ENCODE results near the gene LIPC.

The LIPC gene

DNA sequence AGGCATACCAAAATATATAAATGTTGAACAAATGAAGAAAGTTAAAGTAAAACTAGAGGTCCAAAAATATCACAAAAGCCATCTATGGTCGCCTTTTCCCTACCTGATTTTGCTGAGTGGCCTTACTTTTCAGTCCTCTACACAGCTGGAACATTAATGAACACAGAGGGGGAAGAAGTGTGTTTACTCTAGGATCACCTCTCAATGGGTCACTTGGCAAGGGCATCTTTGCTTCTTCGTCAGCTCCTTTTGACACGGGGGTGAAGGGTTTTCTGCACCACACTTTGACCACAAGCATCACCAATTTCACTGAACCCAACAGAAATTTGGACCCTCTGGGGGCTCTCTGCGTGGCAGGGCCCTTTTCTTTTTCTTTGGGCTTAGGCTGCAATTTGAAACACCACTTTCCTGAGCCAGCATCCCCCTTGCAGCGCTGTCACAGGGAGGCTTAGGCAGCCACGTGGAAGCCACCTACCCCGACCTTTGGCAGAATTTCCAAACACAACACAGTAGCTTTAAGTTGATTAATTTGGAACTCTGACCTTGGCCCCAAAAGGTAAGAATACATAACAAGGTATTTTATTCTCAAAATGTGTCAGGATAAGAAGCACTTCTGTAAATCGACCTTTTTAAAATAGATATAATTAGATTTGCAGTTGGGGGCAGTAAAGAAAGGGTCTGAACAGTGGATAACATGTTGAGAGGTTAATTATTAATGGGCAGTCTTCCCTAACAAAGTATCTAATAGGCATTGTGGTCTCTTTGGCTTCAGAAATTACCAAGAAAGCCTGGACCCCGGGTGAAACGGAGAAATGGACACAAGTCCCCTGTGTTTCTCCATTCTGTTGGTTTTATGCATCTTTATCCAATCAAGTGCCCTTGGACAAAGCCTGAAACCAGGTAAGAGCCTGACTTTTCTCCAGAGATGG, at the start of gene LIPC:
LIPC (plus strand) TSS at position 771 of the 929 bp plus-strand sequence; CDS start at position 813, 42 bp downstream.
- no peak for DNase-seq

DNA sequence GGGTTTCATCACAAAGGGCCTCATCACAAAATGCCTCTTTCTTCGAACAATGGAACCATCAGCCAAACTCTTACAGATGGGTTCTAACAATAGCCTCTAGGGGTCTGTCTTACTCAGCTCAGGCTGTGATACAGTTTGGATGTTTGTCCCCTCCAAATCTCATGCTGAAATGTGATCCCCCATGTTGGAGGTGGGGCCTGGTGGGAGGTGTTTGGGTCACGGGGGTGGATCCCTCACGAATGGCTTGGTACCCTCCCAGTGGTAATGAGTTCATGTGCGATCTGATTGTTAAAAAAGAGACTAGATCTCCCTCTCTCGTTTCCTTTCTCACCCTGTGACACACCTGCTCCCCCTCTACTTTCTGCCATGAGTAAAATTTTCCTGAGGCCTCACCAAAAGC, 47.9 kb upstream of the LIPC start:
- TF ChIP-seq POLR2A (IDR thresholded peaks at IDR 0.05; ENCODE audit: low read length) (no peak), GATA1 (IDR thresholded peaks at IDR 0.05; ENCODE audit: low read depth, low read length) (no peak)
- DNase-seq, result no peak

More for the DNA sequence above, at the start of gene LIPC:
- TF ChIP-seq POLR2A (IDR thresholded peaks at IDR 0.05; ENCODE audit: low read length), result no peak
- TF ChIP-seq GATA1 (IDR thresholded peaks at IDR 0.05; ENCODE audit: low read depth, low read length), result no peak

DNA sequence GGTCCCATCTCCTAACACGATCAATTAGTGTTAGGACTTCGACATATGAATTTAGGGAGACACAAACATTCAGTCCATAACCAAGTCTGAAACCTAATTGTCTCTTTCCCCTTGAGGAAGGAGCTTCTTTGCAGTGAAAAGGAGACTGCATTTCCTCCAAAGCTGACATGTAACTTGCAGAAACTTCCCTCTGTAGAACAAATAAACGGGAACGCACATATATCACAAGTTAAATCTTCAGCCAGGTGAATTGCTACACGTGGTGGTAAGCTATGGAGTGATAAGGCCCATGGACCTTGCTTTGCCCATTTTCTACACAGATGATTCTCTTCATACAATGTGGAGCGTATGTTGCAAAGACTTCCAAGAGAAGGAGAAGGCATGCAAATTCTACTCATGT, 47.1 kb upstream of the LIPC start:
- TF ChIP-seq POLR2A (IDR thresholded peaks at IDR 0.05; ENCODE audit: low read length), result no peak
- no peak for TF ChIP-seq GATA1 (IDR thresholded peaks at IDR 0.05; ENCODE audit: low read depth, low read length)
- no peak for DNase-seq

DNA sequence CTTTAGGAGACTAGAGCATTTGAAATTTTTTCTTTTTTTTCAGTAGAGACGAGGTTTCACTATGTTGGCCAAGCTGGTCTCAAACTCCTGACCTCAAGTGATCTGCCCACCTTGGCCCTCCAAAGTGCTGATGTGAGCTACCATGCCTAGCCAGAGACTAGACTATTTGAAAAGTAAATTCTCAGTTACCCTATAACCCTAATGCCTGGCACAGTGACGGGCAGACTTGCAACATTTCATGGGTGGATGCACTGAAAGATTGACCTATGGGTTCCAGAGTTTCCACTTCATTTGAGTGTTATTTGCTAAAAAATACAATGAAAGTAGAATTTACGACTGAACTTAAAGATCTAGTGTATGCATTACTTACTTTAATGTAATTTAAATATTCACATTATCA, 45.7 kb upstream of the LIPC start:
- TF ChIP-seq POLR2A (IDR thresholded peaks at IDR 0.05; ENCODE audit: low read length), result no peak
- no peak for TF ChIP-seq GATA1 (IDR thresholded peaks at IDR 0.05; ENCODE audit: low read depth, low read length)
- DNase-seq, result no peak

DNA sequence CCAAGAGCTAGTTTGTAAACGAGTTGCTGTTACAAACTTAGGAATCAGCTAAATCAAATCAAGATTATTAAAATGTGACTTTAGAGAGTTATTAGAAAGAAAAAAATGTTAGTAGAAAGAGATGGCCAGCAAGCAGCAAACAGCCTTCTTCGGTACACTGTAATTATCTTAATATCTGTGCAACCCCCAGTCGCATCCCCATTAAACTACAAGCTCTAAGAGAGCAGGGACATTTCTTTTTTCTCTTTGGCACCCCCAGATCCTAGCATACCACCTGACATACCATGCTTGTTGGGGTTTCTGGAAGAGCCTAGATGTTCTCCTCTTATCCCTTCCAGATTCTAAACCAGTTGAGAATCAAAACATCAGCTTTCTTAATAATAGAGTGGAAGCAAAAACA, 45.1 kb upstream of the LIPC start:
- no peak for DNase-seq
- TF ChIP-seq GATA1 (IDR thresholded peaks at IDR 0.05; ENCODE audit: low read depth, low read length), result no peak
- no peak for TF ChIP-seq POLR2A (IDR thresholded peaks at IDR 0.05; ENCODE audit: low read length)

- DNase-seq, result no peak
- TF ChIP-seq POLR2A (IDR thresholded peaks at IDR 0.05; ENCODE audit: low read length) (no peak), GATA1 (IDR thresholded peaks at IDR 0.05; ENCODE audit: low read depth, low read length) (no peak)
Measured at GRCh38 chr15:58387130-58387529, 44.7 kb upstream of the LIPC start.

DNA sequence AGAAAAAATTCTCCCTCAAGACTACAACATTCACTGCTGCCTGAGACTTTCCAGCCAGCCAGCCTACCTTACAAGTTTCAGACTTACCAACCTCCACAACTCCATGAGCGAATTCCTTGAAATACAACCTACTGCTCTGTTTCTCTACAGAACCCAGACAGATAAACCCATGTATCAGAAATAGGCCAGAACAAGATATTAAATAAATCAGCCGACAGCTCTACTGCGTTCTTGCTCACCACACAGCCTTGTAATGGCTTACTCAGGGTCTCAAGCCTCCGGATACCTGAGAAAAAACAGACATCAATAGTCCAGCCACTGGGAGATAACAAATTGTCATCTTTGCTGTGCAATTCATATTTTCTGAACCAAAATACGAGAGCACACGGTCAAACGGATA, 43.6 kb upstream of the LIPC start:
- no peak for TF ChIP-seq POLR2A (IDR thresholded peaks at IDR 0.05; ENCODE audit: low read length)
- TF ChIP-seq GATA1 (IDR thresholded peaks at IDR 0.05; ENCODE audit: low read depth, low read length), result no peak
- DNase-seq, result no peak

- DNase-seq, result no peak
Measured at GRCh38 chr15:58390118-58390517, 41.7 kb upstream of the LIPC start.

GRCh38 chr15:58390655-58391054, 41.1 kb upstream of the LIPC start:
- TF ChIP-seq POLR2A (IDR thresholded peaks at IDR 0.05; ENCODE audit: low read length) (no peak), GATA1 (IDR thresholded peaks at IDR 0.05; ENCODE audit: low read depth, low read length) (no peak)
- DNase-seq, result no peak

More at GRCh38 chr15:58390118-58390517, 41.7 kb upstream of the LIPC start:
- no peak for TF ChIP-seq POLR2A (IDR thresholded peaks at IDR 0.05; ENCODE audit: low read length)
- TF ChIP-seq GATA1 (IDR thresholded peaks at IDR 0.05; ENCODE audit: low read depth, low read length), result no peak

DNA sequence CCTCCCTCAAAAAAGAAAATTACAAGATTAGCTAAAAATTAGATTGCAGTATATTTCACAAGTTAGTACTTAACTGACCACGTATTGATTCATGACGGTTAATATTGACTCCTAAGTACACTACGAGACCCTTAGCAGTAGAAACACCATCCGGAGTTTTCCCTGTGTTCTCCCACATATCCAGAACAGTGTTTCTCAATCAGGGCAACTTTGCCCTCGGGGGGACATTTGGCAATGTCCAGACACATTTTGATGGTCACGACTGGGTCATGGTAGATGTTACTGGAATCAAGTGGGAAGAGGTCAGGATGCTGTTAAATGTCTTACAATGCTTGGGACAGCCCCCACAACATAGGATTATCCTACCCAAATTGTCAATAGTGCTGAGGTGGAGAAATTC, 40.7 kb upstream of the LIPC start:
- TF ChIP-seq GATA1 (IDR thresholded peaks at IDR 0.05; ENCODE audit: low read depth, low read length) (no peak), POLR2A (IDR thresholded peaks at IDR 0.05; ENCODE audit: low read length) (no peak)
- no peak for DNase-seq

GRCh38 chr15:58392141-58392540, 39.6 kb upstream of the LIPC start:
- DNase-seq, result no peak
- TF ChIP-seq POLR2A (IDR thresholded peaks at IDR 0.05; ENCODE audit: low read length), result no peak

DNA sequence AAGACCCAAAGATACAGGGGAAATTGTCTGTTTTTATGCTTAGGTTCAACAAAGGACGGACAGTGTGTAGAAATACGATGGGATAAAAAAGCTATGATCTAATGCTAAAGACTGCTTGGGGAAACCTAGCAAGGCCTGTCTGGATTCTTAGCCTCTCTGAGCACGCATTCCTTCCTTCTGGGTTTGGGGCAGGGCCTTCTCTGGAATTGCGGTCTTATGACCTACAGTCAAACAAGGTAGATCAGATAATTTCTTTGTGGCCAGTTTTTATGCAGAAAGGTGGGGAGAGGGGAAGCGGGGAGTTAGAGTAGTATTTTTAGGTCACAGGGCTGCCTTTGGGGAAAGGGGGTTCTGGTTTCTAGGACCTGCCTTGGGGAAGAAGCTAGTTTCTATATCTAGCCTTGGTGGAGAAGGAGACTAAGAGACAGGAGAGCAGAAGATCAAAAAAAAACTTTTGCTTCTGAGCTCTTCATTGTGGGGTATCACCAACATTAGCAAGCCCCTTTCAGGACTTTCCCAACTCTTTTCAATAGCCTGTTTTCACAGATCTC, 39.1 kb upstream of the LIPC start:
- DNase-seq, result no peak
- TF ChIP-seq GATA1 (IDR thresholded peaks at IDR 0.05; ENCODE audit: low read depth, low read length) (no peak), POLR2A (IDR thresholded peaks at IDR 0.05; ENCODE audit: low read length) (no peak)

DNA sequence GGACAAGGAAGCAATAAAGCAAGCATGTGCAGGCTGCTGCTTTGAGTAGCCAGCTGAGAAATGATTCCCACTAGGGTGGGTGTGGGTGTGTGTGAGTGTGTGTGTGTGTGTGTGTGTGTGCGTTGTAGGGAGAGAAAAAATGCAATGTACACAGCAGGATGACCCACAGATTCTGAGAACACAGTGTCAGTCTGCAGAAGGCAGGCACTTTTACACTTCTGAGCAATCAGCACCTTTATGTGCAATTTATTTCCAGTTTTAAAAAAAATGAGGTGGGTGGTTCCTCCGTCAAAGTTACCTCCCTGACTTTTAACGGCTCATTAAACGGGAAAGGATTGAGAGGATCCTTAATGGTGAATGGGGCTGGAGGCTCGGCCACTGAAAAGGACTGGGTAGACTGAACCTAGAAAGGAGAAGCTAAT, 38.5 kb upstream of the LIPC start:
- DNase-seq, result no peak
- no peak for TF ChIP-seq POLR2A (IDR thresholded peaks at IDR 0.05; ENCODE audit: low read length)
- TF ChIP-seq GATA1 (IDR thresholded peaks at IDR 0.05; ENCODE audit: low read depth, low read length), result no peak

GRCh38 chr15:58396181-58396580, 35.6 kb upstream of the LIPC start:
- TF ChIP-seq GATA1 (IDR thresholded peaks at IDR 0.05; ENCODE audit: low read depth, low read length), result no peak
- no peak for TF ChIP-seq POLR2A (IDR thresholded peaks at IDR 0.05; ENCODE audit: low read length)
- no peak for DNase-seq

DNA sequence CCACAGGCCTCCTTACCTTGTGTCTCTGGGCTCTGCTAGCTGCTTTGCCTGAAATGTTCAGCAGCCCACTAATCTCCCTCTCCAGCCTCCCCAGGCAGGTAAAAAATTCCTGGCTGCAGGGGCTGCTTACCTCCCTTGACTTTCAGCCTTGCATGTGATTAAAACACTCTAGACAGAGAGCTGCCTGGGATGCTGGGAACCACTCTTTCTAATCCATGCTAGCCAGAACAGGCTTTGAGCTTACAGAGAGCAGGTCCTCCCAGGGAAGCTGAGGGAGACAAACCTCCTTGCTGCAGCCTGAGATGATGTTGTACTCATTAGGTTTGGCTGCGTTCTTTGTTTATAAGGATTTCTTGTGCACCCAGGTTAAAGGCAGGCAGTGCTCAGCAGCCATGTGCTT, 33.7 kb upstream of the LIPC start:
- no peak for DNase-seq
- TF ChIP-seq POLR2A (IDR thresholded peaks at IDR 0.05; ENCODE audit: low read length), result no peak
- no peak for TF ChIP-seq GATA1 (IDR thresholded peaks at IDR 0.05; ENCODE audit: low read depth, low read length)

Measured in erythroblast (primary cell).